T-helper 1 cell (primary cell): ENCODE data around the gene SLC22A7.
A peak's percentile ranks its signal among the peaks of the same experiment; 100 is the strongest.
"Not testable (repeated sequence)": the region's sequence is repeated elsewhere in the genome, so short reads cannot be mapped to it uniquely, and the experiment has no call there.

Source experiments
- DNase-seq, 5 donors: peaks; one replicate each; pipeline ENCODE4 v3.0.0-alpha.2; 2012 to 2020

The SLC22A7 gene

DNA sequence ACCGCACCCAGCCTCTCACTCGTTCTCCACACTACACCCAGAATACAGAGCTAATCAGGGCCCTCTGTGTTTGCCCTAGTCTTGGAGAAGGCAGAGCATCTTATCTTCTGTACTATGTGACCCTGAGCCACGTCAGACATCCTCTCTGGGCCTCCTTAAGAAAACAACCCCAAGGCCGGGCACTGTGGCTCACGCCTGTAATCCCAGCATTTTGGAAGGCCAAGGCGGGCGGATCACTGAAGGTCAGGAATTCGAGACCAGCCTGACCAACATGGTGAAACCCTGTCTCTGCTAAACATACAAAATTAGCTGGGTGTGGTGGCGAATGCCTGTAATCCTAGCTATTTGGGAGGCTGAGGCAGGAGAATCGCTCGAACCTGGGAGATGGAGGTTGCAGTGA, 4.9 kb downstream of the SLC22A7 start:
- DNase-seq = not testable (repeated sequence)

DNA sequence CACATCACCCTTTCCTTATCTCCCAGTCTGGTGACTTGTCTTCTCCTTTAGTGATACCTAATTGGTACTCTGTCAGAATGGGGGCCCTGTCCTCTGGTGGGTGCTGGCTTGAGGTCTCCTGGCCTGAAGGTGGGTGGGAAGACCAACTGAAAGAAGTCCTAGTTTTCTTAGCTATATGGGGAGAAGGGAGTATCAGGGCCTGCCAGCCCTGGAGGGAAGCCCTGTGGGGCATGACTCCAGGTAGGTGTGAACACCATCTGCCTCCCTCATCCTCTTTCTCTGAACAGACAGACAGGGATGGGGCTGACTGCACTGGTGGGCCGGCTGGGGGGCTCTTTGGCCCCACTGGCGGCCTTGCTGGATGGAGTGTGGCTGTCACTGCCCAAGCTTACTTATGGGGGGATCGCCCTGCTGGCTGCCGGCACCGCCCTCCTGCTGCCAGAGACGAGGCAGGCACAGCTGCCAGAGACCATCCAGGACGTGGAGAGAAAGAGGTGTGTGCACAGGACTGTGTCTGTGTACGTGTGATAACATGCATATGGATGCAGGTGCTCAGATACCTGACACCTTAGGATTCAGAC, 5.8 kb downstream of the SLC22A7 start:
- DNase-seq = no peak

DNA sequence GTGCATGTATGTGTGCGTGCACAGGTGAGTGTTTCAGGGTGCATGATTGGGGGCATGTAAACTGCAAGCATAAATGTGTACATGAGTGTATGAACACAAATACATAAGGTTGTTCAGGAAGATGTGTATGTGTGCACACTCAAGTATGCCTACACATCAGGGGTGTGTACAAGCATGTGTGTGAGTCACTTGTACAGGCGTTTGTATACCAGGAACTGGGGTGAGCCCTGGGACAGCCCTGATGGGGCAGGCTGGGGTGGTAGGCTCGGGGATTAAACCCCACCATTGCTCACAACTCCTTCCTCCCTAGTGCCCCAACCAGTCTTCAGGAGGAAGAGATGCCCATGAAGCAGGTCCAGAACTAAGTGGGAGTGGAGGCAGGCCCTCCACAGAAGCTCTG, 6.3 kb downstream of the SLC22A7 start:
- DNase-seq = no peak

DNA sequence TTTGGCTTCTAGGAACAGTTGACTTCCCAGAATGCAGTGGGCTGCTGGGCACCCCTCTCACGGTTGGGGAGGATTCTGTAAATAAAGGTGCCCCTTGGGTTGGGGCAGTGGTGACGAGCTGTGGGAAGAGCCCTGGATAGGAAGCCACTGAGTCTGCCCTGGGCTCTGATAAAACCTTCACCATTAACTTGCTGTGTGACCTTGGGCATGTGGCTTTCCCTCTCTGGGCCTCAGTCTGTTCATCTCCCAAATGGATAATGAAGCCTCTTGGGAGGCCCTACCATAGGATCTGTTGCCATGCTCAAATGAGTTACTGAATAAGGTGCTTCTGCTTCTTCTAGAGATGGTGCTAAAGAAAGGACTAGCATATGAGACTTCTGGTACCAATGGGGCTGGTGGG, 6.8 kb downstream of the SLC22A7 start:
- DNase-seq = no peak

DNA sequence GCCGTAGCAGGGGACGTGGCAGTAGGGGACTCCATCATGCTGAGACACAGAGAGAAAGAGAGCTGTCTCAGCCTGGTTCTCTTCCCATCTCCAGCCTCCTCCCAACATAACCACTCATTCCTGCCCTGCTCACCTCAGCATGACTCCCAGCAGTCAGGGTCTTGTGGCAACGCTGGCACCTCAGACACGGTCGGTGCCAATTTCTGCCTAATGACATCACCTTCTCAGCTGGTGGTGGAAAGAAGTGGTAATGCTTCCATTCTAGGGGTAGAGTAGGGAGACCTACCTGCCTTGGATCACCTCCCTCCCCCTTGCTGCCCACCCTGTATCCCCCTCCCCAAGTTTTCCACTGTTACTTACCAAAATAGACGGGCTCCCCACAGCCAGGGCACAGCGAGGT, 8.0 kb downstream of the SLC22A7 start:
- no peak for DNase-seq

DNA sequence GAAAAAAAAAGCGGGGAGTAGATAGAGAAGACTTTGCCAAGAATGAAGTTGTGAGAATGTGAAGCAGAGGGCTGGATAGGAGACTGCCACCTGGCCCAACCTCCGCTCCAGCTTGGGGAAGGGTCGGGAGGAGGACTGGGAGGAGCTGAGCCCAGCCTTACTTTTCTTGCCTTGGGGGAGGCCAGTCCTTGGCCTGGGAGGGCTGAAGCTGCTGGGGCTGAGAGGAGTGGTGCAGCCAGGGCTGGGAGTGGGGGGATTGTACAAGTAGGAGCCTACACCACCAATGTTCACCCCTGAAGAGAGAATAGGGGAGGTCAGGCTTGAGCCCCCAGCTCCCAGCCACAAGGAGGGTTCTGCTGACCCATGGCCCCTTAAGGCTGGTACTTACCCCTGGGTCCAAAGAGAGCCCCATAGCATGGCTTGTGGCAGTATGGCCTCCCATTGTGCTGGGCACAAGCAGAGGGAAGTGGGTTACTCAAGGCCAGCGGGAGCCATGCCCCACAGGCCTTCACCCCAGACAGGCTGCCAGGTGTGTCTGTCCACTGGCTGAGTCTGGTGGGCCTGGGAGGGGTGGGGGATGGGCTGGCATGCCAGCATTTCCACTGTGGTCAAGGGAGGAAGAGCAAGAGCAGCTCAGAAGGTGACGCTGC, 9.5 kb downstream of the SLC22A7 start:
- no peak for DNase-seq

DNA sequence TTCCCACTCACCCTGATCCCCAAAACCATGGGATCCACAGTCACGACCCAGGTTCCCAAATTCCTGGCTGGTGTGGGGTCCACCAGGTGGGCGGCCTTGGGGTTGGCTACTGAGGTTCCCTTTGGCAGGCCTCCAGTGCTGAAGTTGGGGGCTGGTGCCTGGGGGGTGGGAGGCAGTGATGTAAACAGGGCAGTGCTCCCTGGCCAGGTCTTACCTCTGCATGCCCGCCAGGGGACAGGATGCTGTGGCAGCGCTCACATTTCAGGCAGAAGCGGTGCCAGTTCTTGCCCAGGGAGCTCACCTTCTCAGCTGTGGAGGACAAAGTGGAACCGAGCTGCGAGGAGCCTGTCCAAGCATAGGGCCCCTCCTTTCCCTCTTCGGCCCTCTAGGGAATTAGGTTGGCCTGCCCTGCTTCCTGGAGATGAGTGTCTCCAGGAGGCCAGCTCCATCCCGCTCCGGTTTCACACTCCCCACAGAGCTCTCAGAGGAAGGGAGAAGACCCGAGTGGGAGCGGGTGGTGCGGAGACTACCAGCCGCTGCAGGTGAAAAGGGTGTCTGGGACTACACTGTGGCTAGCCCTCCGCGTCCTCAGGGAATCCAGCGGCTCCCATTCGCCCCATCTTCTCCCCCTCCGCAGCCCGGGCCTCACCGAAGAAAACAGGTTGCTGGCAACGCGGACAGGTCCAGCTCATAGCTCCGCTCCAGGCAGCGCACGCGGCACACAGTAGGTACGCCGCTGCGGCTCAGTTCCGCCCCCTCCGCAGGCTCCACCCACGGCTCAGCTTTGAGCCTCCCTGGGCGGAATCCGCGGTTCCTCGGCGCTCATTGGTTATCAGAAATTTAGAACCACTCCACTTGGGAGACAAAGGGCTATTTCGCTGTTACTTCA, 10.3 kb downstream of the SLC22A7 start, which contains the start of gene CRIP3:
TSS of gene CRIP3 (minus strand) at position 726 of the 889 bp plus-strand sequence. CDS start at position 692, 34 bp downstream.
- DNase-seq = peak in 3 of 5 donors; percentile 28 to 48 (median 29)

DNA sequence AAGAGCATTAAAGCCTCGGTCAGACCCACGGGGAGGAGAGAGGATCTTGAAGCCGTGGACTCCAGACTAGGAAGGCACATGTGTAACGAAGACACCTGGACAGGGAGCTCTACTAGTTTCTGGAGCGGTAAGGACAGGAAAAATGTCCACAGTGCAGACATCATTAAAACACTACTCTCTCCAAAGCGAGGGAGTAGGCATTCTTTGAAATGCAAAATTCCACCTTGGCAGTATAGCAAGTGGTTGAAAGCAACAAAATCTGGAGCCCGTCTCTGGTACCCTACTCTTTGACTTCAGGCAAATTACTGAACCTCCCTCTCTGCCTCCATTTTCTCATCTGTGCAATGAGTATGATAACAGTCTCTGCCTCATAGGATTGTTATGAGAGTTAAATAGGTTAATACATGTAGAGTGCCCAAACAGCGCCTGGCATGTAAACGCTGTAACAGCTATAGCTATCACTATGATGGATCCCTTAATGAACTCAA, 11.0 kb downstream of the SLC22A7 start:
- no peak for DNase-seq

DNA sequence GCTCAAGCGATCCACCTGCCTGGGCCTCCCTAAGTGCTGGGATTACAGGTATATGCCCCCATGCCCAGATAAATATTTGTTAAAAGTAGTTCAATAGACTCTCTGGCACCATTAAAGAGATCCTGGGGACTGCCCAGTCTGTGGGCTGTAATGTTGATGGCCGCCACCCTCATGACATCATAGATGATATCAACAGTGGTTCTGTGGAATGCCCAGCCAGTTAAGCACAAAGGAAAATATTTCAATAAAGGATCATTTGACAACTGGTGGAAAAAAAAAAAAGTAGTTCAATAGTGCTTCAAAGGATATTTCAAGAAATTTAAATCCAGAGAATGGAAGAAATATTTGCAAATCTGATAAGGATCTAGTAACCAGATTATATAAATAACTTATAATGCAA, 12.1 kb downstream of the SLC22A7 start:
- no peak for DNase-seq

DNA sequence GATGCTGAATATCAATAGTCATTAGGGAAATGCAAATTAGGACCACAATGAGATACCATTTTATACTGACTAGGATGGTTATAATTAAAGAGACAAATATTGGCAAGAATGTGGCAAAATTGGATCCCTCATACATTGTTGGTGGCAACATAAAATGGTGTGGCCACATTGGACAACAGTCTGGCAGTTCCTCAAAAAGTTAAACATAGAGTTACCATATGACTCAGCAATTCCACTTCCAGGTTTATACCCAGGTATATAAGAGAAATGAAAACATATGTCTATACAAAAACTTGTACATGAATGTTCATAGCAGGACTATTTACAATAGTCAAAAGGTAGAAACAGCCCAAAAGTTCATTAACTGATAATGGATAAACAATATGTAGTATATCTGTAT, 12.6 kb downstream of the SLC22A7 start:
- no peak for DNase-seq

DNA sequence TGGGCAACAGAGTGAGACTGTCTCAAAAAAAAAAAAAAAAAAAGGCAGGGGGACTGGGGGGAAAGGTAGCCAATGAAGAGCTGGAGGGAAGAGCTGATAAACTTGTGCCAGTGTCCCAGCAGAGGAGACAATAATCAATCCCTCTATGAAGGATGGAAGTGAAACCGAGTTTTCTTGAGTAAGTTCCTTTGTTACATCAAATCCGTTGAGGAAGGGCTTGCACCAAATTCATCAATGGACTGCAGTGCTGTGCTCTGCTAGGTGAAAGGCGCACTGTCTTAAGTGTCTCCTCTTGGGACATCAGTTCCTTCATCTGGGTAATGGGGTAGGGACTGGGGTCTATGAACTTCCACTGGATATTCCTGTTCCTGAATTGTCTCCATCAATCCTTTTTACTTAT, 13.6 kb downstream of the SLC22A7 start:
- DNase-seq = no peak

DNA sequence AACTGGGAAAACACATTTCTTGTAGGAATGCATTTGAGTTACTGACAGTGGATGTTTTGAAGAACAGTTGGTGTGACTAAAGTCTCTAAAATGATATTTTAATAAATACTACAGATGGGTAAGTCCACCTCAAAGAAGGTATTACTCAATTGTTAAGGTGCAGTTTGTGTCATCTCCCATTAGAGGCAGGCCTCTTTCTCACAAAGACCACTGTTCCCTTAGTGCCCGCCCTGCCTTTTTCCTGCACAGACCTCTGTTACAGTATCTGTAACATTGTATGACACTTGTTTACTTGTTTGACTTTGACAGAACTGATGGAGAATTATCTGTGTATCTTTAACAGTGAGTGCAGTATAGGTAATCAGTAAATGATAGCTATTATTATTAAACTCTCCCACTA, 15.8 kb downstream of the SLC22A7 start:
- no peak for DNase-seq

DNA sequence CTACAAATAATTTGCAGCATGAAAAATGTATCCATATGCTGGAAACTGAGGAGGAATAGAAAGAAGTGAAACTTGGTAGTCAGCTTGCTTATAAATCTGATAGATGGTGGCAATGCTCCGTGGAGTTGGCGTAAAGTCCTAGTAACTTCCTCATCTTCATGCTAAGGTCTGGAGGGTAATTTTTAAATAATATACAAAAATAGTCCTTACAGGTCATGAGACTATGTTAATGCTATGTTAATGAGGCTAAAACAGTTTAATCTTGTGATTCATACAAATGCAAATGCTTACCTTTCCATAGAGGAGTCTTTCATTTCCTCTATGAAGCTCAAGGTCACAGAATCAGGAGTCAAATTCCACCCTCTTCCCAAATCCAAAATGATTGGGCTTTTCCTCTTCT, 20.0 kb downstream of the SLC22A7 start:
- DNase-seq = no peak

DNA sequence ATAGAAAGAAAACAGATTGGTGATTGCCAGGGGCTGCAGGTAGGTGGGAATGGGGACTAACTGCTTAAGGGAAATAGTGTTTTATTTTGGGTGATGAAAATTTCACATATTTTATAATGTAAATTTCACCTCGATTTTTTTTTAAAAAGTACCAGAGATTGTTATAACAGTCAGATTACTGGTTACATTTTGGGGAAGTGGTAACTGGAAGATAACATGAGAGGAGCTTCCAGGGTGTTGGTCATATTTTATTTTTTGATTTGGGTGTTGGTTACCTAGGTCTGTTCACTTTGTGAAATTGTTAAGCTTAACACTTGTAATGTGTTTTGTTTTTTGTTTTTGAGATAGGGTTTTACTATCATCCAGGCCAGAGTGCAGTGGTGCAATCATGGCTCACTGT, 27.8 kb downstream of the SLC22A7 start:
- DNase-seq = no peak

DNA sequence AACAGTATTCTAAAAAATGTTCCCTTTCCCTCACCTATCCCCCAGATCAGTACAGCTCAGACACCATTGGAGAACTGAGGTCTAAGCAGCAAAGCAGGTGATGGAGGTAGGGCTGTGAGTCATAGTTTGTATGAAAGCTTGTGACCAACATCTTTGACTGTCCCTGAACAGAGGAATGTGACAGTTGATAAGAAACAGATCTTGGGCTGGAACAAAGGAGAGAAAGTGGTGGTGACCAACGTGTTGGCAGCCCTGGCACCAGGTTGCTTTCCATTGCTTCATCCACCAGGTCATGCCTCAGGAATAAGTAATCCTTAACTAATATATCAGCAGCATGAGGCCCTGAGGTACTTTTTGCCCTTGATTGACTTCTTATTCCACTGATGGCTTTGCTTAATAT, 30.5 kb downstream of the SLC22A7 start:
- no peak for DNase-seq

DNA sequence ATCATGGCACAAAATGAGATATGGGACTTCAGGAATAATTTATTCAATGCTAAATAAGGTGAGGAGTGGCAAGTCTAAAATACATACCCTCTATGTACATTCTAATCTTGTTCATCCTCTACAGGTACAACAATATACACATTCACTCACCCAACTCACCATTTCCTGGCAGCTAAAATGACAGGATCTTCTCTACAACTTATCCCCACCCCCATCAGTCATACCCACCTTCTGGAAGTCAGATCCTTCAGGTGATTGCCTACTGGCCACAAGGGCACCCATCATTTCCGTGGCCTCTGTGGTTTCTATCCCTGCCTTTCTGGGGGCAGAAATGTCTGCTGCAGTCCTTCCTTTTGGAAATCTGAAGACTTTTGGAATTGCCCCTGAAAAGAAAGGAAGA, 33.4 kb downstream of the SLC22A7 start:
- DNase-seq = no peak

DNA sequence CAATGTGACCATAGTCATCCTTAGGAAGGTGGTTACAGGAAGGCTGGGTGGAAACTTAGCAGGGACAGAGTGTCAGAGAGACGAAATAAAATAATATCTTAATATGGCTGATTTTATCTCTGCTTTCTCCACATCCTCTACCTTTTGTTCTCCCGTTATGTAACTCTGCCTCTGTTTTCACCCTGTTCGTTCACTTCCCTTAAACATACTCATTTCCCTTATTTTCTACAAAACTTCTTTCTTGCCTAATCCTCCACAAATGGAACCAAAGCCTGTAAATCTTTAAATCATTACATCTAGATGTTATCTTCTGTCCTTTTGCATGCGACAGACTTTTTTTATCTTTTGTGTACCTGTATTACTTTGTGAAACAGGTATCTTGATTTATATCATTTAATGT, 33.8 kb downstream of the SLC22A7 start:
- DNase-seq = no peak

DNA sequence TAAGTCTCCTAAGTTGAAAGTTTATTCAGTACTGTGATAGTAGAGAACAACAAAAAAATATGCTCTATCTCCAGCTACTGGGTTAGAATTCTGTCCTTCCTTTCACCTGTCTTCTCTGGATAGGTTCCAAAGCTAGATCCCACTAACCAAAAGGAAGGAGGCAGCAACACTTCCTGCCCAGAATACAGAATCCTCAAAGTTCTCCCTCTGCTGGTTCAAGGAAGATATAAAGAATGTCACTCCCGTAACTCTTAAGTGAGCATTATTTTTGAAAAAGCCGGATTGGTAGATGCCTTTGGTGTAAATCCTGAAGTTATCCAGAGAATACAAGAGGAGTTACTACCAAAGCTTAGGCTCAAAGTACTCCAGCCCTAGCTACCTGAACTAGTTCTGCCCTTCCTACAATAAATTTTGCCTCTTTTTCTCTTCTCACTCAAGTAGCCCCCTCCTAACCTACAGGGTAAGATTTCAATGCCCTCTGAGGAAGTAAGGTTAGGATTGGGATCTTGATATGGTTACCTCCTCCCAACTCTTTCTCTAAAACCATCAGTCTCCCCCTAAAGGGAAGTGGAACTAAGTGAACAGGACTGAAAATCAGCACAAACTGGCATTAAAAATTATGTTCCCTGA, 36.5 kb downstream of the SLC22A7 start:
- no peak for DNase-seq

DNA sequence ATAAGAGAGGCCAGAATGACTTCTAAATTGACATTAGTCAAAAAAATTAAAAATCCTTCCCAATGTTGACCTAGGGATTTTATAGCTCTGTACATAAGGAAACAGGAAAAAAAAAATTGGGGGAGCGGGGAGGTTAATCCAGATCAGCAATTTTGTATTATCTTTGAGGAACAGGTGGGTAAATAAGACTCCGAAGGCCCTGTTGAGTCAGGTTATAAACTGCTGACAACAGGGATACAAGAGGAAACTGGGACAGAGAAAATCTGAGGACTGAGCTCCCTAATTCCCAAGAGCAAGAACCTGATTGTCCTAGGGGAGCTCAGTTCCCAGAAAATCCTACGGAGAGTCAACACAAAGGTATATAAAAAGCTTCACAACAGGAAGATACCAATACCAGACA, 37.4 kb downstream of the SLC22A7 start:
- no peak for DNase-seq

DNA sequence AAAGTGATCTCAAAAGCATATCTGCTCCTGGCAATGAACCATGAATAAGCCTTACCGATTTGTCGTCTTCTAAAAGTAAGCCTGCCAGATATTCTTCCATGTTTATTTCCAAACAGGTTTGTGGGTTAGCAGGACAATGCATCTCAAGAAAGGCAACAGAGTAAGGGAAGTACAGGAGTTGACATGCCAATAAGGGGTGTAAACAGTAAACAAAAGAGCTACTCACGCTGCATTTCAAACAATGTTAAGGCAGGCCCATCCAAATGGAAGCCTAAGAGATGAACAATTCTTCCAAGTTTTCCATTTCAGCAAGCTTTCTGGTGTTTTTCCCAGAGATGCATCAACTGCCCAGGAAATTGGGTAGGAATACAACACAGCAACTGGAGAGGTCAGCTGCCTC, 38.3 kb downstream of the SLC22A7 start:
- DNase-seq = no peak

DNA sequence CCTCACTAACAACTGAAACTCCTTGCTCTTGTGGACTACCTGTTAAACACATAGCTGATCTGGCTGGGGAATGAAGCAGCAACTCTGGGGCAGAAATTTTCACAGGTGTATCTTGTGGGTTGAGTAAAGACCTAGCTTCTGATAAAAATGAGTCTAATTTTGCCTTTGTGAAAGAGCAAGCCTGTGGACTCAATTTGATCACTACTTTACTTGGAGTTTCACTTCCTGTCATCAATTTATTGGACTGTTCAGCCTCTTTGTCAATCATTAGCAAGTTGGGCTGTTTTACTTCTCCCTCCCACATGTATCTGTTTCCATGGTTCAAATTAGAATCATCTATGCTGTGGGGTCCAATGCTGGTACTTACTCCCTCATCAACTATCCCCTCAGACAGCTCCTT, 40.2 kb downstream of the SLC22A7 start:
- DNase-seq = no peak

DNA sequence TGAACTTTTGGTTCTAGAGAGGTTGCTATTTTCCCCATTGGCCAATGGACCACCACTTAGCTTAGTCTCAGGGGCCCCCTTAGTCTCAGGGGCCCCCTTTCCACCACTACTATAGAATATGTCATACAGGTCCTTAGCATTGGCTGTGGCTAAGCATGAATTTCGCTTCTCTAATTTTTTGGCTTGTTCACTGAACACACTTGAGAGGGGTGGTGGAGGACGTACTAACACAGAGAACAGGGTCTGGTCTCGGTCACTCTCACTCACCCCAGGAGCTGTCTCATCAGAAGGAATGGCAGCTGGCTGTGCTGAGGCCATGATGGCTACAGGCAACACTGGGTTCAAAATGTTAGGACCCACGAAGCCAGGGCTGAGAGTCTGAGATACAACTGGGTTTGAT, 41.1 kb downstream of the SLC22A7 start:
- DNase-seq = no peak

DNA sequence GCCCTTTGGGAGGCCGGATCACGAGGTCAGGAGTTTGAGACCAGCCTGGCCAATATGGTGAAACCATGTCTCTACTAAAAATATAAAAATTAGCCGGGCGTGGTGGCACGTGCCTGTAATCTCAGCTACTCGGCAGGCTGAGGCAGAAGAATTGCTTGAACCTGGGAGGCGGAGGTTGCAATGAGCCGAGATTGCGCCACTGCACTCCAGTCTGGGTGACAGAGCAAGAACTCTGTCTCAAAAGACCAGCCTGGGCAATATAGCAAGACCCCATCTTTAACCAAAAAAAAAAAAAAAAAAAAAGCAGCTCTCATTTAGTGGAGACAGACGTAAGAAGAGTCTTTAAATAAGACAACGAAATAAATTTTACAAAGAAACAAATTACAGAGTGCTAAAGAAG, 48.2 kb downstream of the SLC22A7 start:
- DNase-seq = not testable (repeated sequence)
